ENCODE measurements around the gene PIGT.
A peak's percentile ranks its signal among the peaks of the same experiment; 100 is the strongest.

Gene PIGT

DNA sequence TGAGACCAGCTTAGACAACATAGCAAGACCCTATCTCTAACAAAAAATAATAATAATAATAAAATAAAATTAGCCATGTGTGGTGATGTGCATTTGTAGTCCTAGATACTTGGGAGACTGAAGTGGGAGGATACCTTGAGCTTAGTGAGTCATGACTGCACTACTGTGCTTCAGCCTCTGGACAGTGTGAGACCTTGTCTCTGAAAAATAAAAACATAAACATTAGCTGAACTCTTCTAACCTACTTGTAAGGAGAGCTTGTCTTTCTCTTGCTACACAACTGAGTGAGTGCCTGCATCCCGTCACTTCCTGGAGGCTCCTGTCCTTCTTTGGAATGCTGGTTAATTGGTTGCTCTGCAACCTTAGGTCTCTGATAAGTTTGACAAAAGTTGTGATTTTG is 13.0 kb upstream of the PIGT start:
- no peak for DNase-seq

DNA sequence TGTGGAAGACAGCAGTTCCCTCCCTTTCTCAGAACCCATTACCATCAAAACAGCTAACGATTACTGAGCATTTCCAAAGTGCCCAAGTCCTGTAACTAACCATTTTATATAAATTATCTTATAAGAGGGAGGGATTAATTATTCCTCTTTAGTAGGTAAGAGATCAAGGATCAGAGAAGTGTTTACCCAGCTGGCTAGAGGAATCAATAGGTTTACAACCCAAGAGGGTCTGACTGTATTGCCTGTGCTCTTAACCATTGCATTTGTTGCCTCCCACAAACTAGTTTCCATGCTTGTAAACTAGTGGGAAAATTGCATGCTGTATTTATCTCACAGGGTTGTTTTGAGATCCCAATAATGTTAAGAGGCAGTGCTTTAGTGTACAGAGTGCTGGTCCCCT is 11.5 kb upstream of the PIGT start:
- no peak for DNase-seq

- DNase-seq, result no peak
These were observed 10.2 kb upstream of the PIGT start for GRCh38 chr20:45405571-45406259.

- peak; percentile 47 for DNase-seq
These were observed 9.5 kb upstream of the PIGT start for GRCh38 chr20:45406260-45407066.

DNA sequence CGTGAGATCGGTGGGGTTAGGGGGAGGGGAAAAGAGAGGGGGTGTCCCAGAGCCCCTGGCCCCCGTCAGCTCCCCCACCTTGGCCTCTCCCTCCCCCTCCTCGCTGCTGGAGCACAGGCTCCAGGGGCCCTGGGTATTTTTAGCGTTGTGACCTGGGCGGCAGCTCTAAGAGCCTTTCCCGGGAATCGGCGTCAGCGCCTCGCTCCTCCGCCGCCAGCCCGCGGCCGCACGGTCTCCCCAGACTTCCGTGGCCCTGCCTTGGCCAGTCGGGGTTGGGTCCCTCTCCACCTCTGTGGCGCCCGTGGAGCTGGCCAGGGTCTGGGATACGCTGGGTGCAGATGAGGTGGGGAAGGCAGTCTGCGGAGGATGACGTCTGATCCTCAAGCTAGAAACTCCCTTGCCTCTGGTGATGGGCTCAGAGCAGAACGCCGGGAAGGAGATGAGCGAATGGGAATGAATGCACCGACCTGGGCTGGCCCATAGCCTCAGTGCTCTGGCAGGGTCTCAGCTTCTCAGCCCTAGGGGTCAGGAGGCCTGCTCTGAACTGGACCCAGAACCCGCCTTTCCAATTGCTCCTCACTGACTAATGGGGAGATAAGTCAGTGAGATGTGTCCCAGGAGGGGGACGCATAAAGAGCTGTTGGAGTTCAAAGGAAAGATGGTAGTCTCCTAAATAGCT is 8.7 kb upstream of the PIGT start:
- DNase-seq, result peak; percentile 43

DNA sequence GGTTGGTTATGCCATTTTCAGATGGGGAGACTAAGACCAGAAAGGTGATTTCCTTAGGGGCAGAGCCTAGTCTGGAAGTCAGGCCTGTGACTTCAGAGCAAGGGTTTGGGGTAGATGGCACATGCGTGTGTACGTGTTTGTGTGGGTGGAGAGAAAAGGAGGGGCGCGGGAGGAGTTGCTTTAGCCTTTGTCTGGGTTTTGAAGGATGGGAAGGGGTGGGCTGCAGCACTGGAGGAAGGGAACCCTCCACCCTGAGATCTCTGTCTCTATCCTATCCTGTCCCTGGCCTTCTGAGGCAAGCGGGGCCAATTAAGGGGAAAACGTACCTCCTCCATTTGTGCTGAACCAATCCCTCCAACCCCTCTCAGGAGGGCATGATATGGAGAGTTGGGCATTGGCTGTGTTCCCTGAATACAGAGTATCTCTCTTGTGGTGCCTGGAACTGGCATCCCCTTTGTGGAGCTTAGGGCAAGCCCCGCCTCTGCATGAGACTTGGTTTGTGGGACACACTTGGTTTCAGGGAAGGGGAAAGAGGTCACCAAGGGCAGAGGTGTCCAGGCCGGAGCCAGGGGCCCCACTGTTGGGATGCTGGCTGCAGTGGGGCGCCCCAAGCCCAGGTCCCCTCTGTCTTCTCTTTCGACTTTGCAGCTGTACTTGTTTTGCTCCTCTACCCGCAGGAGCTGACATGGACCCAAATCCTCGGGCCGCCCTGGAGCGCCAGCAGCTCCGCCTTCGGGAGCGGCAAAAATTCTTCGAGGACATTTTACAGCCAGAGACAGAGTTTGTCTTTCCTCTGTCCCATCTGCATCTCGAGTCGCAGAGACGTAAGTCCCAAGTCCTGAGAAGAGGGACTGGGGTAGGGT is 7.9 kb upstream of the PIGT start, which contains the start of gene DBNDD2:
TSS of gene DBNDD2 (plus strand) at position 507 of the 863 bp plus-strand sequence. CDS start at position 686, 179 bp downstream.
- DNase-seq, result no peak

DNA sequence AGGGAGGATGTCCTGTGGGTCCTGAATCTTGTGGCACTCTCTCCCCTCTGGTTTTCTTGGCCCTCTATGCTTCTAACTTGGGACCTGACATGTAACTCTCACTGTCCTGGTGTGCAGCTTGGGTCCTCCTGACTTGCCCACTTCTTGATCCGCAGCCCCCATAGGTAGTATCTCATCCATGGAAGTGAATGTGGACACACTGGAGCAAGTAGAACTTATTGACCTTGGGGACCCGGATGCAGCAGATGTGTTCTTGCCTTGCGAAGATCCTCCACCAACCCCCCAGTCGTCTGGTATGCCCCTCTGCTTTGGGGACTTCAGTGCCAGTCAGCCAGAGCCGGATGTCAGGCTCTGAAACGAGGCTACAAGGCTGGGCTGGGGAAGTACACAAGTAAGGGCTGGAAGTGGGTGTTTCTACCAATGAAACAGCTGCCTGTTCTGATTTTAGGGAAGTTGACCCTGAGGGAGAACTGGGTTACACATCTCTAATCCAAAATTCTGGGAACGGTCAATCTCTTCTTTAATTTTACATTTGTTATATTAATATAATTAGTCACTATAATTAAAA is 7.2 kb upstream of the PIGT start:
- DNase-seq, result no peak

DNA sequence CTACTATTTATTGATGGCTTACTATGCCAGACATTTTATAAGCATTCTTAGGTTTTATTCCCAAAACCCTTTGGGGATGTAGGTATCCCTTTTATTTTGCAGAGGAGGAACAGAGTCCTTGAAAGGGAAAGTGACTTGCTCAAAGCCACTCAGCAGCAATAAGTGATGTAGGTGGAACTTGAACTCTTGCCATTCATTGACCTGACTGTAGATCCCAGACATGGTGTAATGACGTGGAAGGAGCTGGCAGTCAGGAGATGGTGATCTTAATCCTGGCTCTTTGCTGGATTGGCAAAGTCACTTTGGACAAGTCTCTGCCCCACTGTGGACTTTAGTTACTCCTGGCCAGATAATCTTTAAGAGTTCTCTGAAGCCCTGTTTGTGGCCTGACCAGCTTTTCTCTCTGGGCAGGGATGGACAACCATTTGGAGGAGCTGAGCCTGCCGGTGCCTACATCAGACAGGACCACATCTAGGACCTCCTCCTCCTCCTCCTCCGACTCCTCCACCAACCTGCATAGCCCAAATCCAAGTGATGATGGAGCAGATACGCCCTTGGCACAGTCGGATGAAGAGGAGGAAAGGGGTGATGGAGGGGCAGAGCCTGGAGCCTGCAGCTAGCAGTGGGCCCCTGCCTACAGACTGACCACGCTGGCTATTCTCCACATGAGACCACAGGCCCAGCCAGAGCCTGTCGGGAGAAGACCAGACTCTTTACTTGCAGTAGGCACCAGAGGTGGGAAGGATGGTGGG is 6.2 kb upstream of the PIGT start:
- DNase-seq, result no peak

DNA sequence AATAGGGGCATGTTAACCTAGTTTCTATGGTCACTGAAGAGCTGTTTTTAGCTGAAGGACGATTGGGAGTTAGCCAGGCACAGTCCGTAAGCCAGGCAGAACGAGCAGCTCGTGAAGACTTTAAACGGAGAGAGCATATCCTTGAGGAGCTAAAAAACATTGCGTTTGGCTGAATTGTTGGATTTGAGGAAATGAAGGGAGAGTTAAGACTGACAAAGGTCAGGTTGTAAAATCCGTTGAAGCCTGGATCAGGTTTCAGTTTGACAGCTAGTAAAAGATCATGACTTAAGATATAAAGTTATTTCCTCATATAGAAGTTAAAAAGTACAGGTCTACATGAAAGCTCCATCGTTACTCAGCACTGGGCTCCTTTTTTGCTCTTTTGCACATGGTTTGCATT is 5.1 kb upstream of the PIGT start:
- DNase-seq, result no peak

GRCh38 chr20:45412653-45413052 is 3.3 kb upstream of the PIGT start:
- DNase-seq, result no peak

DNA sequence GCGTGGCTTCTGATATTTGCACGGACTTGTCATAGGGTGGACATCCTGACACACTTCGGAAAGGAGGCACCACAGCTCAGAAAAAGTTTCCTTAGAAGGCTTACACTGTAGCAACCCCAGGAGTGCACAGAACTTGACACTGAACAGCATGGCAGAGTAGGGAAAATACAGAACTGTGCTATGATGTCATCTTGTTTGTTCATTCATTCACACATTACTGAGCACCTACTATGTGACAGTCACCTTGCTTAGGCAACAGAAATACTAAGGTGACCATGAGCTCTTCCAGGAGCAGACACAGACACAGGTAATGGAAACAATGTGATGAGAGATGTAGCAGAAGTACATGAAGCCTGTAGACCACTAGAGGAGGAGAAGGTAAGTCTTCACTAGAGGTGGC is 2.5 kb upstream of the PIGT start:
- DNase-seq, result no peak

- DNase-seq, result no peak
These were observed 976 bp downstream of the PIGT start for GRCh38 chr20:45416917-45417316.

DNA sequence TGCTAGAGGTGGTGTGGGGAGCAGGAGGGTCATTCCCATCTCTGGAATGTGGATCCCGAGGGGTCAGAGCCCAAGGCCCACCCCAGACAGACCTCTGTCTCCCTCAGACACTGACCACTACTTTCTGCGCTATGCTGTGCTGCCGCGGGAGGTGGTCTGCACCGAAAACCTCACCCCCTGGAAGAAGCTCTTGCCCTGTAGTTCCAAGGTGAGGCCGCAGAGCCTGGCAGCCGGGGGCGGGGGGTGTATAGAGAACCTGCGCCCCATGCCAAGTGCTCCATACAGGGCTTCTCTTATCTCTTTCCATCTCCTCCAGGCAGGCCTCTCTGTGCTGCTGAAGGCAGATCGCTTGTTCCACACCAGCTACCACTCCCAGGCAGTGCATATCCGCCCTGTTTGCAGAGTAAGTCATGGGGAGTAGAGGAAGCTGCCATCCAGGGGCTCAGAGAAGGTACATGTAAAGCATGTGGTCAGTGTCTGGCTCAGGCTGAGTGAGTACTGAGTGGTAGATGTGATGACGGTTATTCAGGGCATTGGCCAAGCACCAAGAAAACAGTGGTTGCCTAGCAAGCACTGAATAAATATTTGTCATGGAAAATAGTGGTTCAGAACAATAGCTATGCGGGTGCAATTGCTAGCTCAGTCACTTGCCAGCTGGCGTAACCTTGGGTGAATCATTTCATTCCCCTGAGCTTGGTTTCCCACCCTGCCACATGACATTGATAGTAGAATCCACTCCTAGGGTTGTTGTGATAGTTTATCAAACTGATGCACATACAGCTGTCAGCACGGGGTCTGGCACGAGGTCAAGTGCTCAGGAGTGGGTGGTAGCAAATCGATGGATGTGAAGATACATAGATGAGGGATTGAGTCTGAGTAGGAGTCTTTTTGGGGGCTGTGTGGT is 3.5 kb downstream of the PIGT start:
- DNase-seq, result no peak

- no peak for DNase-seq
These were observed 4.2 kb downstream of the PIGT start for GRCh38 chr20:45420125-45420524.

GRCh38 chr20:45423700-45424099 is 7.8 kb downstream of the PIGT start:
- DNase-seq, result no peak

GRCh38 chr20:45425561-45425960 is 9.6 kb downstream of the PIGT start:
- no peak for DNase-seq

DNA sequence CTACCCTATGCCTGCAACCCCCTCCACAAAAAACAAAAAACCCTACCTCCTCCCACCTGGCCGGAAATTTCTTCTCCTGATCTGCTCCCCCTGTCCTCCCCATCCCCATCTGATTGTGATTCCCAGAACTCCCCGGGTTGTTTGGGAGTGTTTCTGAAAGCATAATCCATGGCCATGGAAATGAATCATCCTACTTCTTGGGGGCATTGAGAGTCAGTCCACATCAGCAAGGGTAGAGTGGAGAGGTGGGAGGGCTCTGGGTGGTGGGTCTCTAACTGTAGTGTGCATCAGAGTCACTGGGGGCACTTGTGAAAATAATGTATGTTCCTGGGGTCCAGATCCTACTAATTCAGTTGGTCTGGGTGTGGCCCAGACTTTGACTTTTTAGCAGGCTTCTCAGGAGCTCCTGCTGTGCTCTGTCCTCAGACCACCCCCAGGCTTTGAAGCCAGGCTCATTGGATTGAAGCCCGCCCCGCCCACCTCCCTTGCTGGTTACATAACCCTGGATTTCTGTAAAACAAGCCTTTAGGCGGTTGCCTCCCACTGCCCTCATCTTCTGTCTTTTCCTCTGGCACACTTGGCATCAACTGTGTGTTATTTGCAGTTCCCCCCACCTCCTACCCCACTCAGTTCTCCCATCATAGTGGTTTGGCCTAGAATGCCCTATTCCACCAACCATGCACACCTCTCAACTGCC is 10.5 kb downstream of the PIGT start:
- no peak for DNase-seq

- DNase-seq, result no peak
These were observed 11.6 kb downstream of the PIGT start for GRCh38 chr20:45427236-45428149.

DNA sequence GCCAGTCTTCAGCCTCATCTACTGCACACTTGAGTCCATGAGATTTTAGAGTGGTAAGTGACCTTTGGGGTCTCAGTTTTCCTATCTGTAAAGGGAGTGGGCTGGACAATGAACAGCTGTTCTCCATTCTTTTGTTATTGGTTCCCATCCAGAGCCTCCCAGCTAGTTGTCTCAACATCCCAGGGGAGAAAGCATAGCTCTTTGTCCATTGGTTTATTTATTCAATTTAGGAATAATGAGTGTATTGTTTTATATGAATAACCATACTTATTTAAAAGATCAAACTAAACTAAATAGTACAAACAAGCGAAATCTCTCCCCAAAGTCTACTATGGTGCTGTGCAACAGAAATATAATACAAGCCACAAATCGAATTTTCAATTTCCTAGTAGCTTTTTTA is 13.7 kb downstream of the PIGT start:
- no peak for DNase-seq

All from femur (tissue), 1 donor.